HepG2 (cell line): ENCODE results near the gene TMEM143. TPM values are rescaled to one million over a fixed set of nuclear protein-coding genes. Genes with fewer than 3 reads are reported as not detected.

Experiments
- ATAC-seq: fragments of 200-7000 bp; cut with Tn5 transposase; 3 replicates; pipeline ENCODE4 v1.9.1; 2020; ENCODE audit warnings: mild to moderate bottlenecking, moderate library complexity
- BruUV-seq: library from RNA; stranded (reverse); fragments of 400-500 nt; replicated peaks from 2 replicates; lab custom pipeline; 2021; lab: Mats Ljungman, UMichigan
- CTCF ChIA-PET: fragments of 300-600 bp; formaldehyde crosslinking; extraction: SDS; loops from one replicate; lab custom pipeline; 2021; ENCODE audit warnings: low total read pairs, inconsistent platforms, low intra/inter-chr PET ratio; lab: Yijun Ruan, JAX
- POLR2A ChIA-PET: fragments of 350-600 bp; sonication (Branson Sonifier 250); formaldehyde crosslinking; loops from one replicate; lab custom pipeline; 2020; ENCODE audit warnings: antibody characterized with exemption, inconsistent platforms; lab: Yijun Ruan, JAX
- DNase-seq: peaks from one replicate; pipeline ENCODE4 v3.0.0-alpha.2; 2015; ENCODE audit warnings: low spot score
- FAIRE-seq: peaks from 3 replicates; lab custom pipeline; 2011; peaks lifted over from hg19 to GRCh38; lab: Jason Lieb, UNC
- H2AFZ ChIP-seq: one replicate; pipeline ENCODE4 v1.6.1; 2011; ENCODE audit warnings: low read length, inconsistent platforms
- H3K27ac ChIP-seq: fragments of 300-600 bp; 3 replicates; pipeline ENCODE4 v1.8.0; 2011; ENCODE audit warnings: mixed run types, mild to moderate bottlenecking, mixed read lengths, low read length, inconsistent platforms; ENCODE audit not compliant: insufficient read depth; ENCODE audit errors: extremely low read length
- H3K27me3 ChIP-seq, 2 experiments: fragments of 200-600 bp in 1 of 2; 2 replicates in 1 of 2; 3 replicates in 1 of 2; pipeline versions ENCODE4 v1.6.0 to v1.8.0; 2011; ENCODE audit warnings: low read length in 2 of 2, mild to moderate bottlenecking in 2 of 2, moderate library complexity in 2 of 2, inconsistent platforms in 1 of 2; ENCODE audit not compliant: insufficient read depth in 2 of 2, control insufficient read depth in 1 of 2
- H3K36me3 ChIP-seq, 2 experiments: fragments of 200-600 bp in 1 of 2; replicated peaks in 1 of 2; 2 replicates in 1 of 2; 3 replicates in 1 of 2; pipeline versions ENCODE4 v1.5.1 to v1.8.0; 2011; ENCODE audit warnings: low read length in 2 of 2, inconsistent platforms in 1 of 2; ENCODE audit not compliant: insufficient read depth in 2 of 2, control insufficient read depth in 1 of 2
- H3K4me1 ChIP-seq: 2 replicates; pipeline ENCODE4 v1.5.1; 2012; ENCODE audit warnings: low read length, inconsistent platforms; ENCODE audit not compliant: insufficient read depth
- H3K4me2 ChIP-seq: 2 replicates; pipeline ENCODE4 v1.6.0; 2011; ENCODE audit warnings: low read depth, low read length, inconsistent platforms
- H3K4me3 ChIP-seq, 3 experiments: fragments of 200-600 bp in 1 of 3; sonication (generic), shearing (Covaris generic) in 1 of 3; replicated peaks in 1 of 3; 2 replicates each; pipeline ENCODE4 v1.5.1; 2011 to 2016; ENCODE audit warnings: low read length in 3 of 3, inconsistent platforms in 2 of 3, low read depth in 2 of 3, mild to moderate bottlenecking in 2 of 3, control low read depth in 1 of 3, mixed read lengths in 1 of 3; ENCODE audit not compliant: insufficient read depth in 1 of 3
- H3K79me2 ChIP-seq: one replicate; pipeline ENCODE4 v1.6.1; 2011; ENCODE audit warnings: low read length, inconsistent platforms; ENCODE audit not compliant: insufficient read depth
- H3K9ac ChIP-seq: 2 replicates; pipeline ENCODE4 v1.6.0; 2011; ENCODE audit warnings: mild to moderate bottlenecking, low read depth, low read length, inconsistent platforms; ENCODE audit not compliant: insufficient read depth
- H3K9me3 ChIP-seq: 2 replicates; pipeline ENCODE4 v1.5.1; 2012; ENCODE audit warnings: mild to moderate bottlenecking, low read length
- H4K20me1 ChIP-seq: 2 replicates; pipeline ENCODE4 v1.6.0; 2011; ENCODE audit warnings: inconsistent platforms, mild to moderate bottlenecking, low read length, moderate library complexity; ENCODE audit not compliant: insufficient read depth
- ARHGAP35 ChIP-seq: sonication (generic); formaldehyde crosslinking; IDR thresholded peaks from 2 replicates; pipeline ENCODE4 v1.9.0; 2022; ENCODE audit warnings: mild to moderate bottlenecking, inconsistent platforms, moderate library complexity, missing genetic modification reagents, borderline replicate concordance
- ATF7-NPFF ChIP-seq: sonication (generic); formaldehyde crosslinking; IDR thresholded peaks from 2 replicates; pipeline ENCODE4 v1.8.1; 2023; ENCODE audit warnings: mild to moderate bottlenecking, low read depth, missing genetic modification reagents, moderate library complexity
- BRD4 ChIP-seq: sonication (generic); formaldehyde crosslinking; IDR thresholded peaks from 2 replicates; pipeline ENCODE4 v1.4.0; 2020; ENCODE audit warnings: missing genetic modification reagents
- FOXM1 ChIP-seq: sonication (generic); formaldehyde crosslinking; IDR thresholded peaks from 2 replicates; pipeline ENCODE4 v1.5.0; 2020; ENCODE audit warnings: missing genetic modification reagents
- HDAC1 ChIP-seq: sonication (generic); formaldehyde crosslinking; IDR thresholded peaks from 2 replicates; pipeline ENCODE4 v1.5.1; 2020; ENCODE audit warnings: mild to moderate bottlenecking, missing genetic modification reagents
- ISL2 ChIP-seq: sonication (generic); formaldehyde crosslinking; IDR thresholded peaks from 2 replicates; pipeline ENCODE4 v1.5.0; 2020; ENCODE audit warnings: missing genetic modification reagents
- MXI1 ChIP-seq: IDR thresholded peaks from 3 replicates; pipeline ENCODE4 v1.6.1; 2012; ENCODE audit warnings: low read depth, low read length, inconsistent platforms, borderline replicate concordance
- PRDM10 ChIP-seq: sonication (generic); formaldehyde crosslinking; IDR thresholded peaks from 2 replicates; pipeline ENCODE4 v1.4.0; 2020; ENCODE audit warnings: low read depth, missing genetic modification reagents
- RFX5 ChIP-seq: IDR thresholded peaks from 2 replicates; pipeline ENCODE4 v1.6.1; 2011; ENCODE audit warnings: low read depth, low read length, improper control_type of control experiment
- SP1 ChIP-seq, 2 experiments: fragments of 450-650 bp in 1 of 2; sonication (generic) in 1 of 2; formaldehyde crosslinking in 1 of 2; IDR thresholded peaks; 2 replicates each; pipeline versions ENCODE4 v1.4.0 to v1.6.1; 2016 to 2020; ENCODE audit warnings: missing genetic modification reagents in 1 of 2
- SSRP1 ChIP-seq: IDR thresholded peaks from 2 replicates; pipeline ENCODE4 v1.6.1; 2016; ENCODE audit warnings: control low read depth
- U2AF1 ChIP-seq: fragments of 200-400 bp; formaldehyde crosslinking; optimal IDR thresholded peaks from 2 replicates; pipeline ENCODE3; 2017; ENCODE audit warnings: mild to moderate bottlenecking, low read depth, low read length
- ZC3H13 ChIP-seq: sonication (generic); formaldehyde crosslinking; IDR thresholded peaks from 2 replicates; pipeline ENCODE4 v1.8.1; 2023; ENCODE audit warnings: mild to moderate bottlenecking, missing genetic modification reagents, moderate library complexity
- ZNF256 ChIP-seq: sonication (generic); formaldehyde crosslinking; conservative IDR thresholded peaks from 2 replicates; pipeline ENCODE4 v1.4.0; 2020; ENCODE audit warnings: missing genetic modification reagents
- ZNF878 ChIP-seq: sonication (generic); formaldehyde crosslinking; IDR thresholded peaks from 2 replicates; pipeline ENCODE4 v1.8.1; 2023; ENCODE audit warnings: mild to moderate bottlenecking, missing genetic modification reagents, moderate library complexity
- ZSCAN31 ChIP-seq: sonication (generic); formaldehyde crosslinking; IDR thresholded peaks from 2 replicates; pipeline ENCODE4 v1.5.0; 2020; ENCODE audit warnings: low read depth, mild to moderate bottlenecking, missing genetic modification reagents
- WGBS: methylation state at CpG from one replicate; pipeline ENCODE4 v1.1.6; 2017; ENCODE audit warnings: low lambda C conversion rate; 5-methylcytosine and 5-hydroxymethylcytosine counted together
- in situ Hi-C: cut with HindIII; loops from 2 replicates; pipeline ENCODE4 v1.10.0; 2017; ENCODE audit warnings: low pct_unique_long_range_greater_than_20kb; ENCODE audit not compliant: extremely low pct_ligation_motif_present
- intact Hi-C: fragments of 100-400 bp; cut with micrococcal nuclease; formaldehyde crosslinking; loops from one replicate; pipeline ENCODE4 v1.10.0; 2022; ENCODE audit not compliant: unreplicated experiment
- polyA plus RNA-seq, 8 experiments: library from polyadenylated mRNA; depleted of rRNA in 3 of 8; stranded (reverse) in 7 of 8; unstranded in 1 of 8; fragments of >200 nt; fragmentation: Illumina TruSeq in 4 of 8; extraction: Trizol in 4 of 8; gene quantifications; 2 replicates each; pipeline versions ENCODE4 v1.2.1 to v1.2.3, GENCODE V29; 2011 to 2016; ENCODE audit warnings: low read depth in 4 of 8, missing spikeins in 1 of 8, mixed read lengths in 1 of 8; ENCODE audit not compliant: insufficient read depth in 1 of 8
- total RNA-seq, 5 experiments: library from RNA; depleted of rRNA; stranded (reverse); fragments of >200 nt; fragmentation: Illumina TruSeq; extraction: Trizol; gene quantifications; 2 replicates each; pipeline ENCODE4 v1.2.3, GENCODE V29; 2016; ENCODE audit warnings: low read depth in 1 of 5

Gene TMEM143
- total and polyA plus RNA-seq, 2 of the 13 experiments (the other 11 are each of a cell fraction or from before 2014, with no cell fraction given) = 7.7 to 11.3 TPM

GRCh38 chr19:48284896-48285295 lies 78.8 kb downstream of the TMEM143 start:
- H3K4me2 ChIP-seq = no peak overlapping the region
- TF ChIP-seq ZSCAN31 (CRISPR knock-in tag) = no peak
- TF ChIP-seq BRD4 (CRISPR knock-in tag) = no peak
- no peak for TF ChIP-seq SP1 (IDR thresholded peaks at IDR 0.05)
- no peak for TF ChIP-seq SP1 (CRISPR knock-in tag; IDR thresholded peaks at IDR 0.05)
- no peak for TF ChIP-seq MXI1
- TF ChIP-seq ZNF878 (CRISPR knock-in tag) = no peak
- no peak for TF ChIP-seq ZNF256
- no peak for TF ChIP-seq U2AF1
- TF ChIP-seq RFX5 = no peak
- TF ChIP-seq ISL2 (CRISPR knock-in tag) = no peak
- no peak for TF ChIP-seq FOXM1
- no peak for TF ChIP-seq SSRP1 (CRISPR knock-in tag)
- TF ChIP-seq HDAC1 = no peak
- no peak for TF ChIP-seq ATF7-NPFF (CRISPR knock-in tag)
- TF ChIP-seq ZC3H13 = no peak
- TF ChIP-seq ARHGAP35 (CRISPR knock-in tag) = no peak
- no peak for TF ChIP-seq PRDM10 (CRISPR knock-in tag)
- TF ChIP-seq, all 625 proteins: peak for 0
- in situ Hi-C loops (no loop called here), intact Hi-C loops (no loop called here)
- CTCF ChIA-PET = no interaction called here
- no peak overlapping the region for H2AFZ ChIP-seq
- H3K27me3 ChIP-seq = no peaks in the 10 kb centered on the region
- H3K4me1 ChIP-seq = no peaks in the 10 kb centered on the region
- peaks cover 8% of the 10 kb centered on the region for H3K9me3 ChIP-seq
- ATAC-seq (no peak), DNase-seq (no peak), FAIRE-seq (no peak)
- H3K36me3 ChIP-seq = peaks cover 9 to 41% of the 10 kb centered on the region in 2 experiments
- no peak overlapping the region for H3K4me3 ChIP-seq
- POLR2A ChIA-PET = no interaction called here
- BruUV-seq = no TSS peak
- 95% methylated on average over 4 of the region's 4 CpGs for whole genome bisulfite sequencing
- H3K27ac ChIP-seq = no peak overlapping the region
- H3K79me2 ChIP-seq = no peaks in the 10 kb centered on the region
- H3K9ac ChIP-seq = no peak overlapping the region
- no peaks in the 10 kb centered on the region for H4K20me1 ChIP-seq
